Panc1 (cell line): ENCODE results near the gene GRAMD1A.

ENCODE experiments used
- CTCF ChIP-seq: fragments of 450-650 bp; IDR thresholded peaks from 2 replicates; pipeline ENCODE4 v1.5.1; 2017; ENCODE audit warnings: mild to moderate bottlenecking
- POLR2AphosphoS5 ChIP-seq: IDR thresholded peaks from 2 replicates; pipeline ENCODE4 v1.6.1; 2012; ENCODE audit warnings: mild to moderate bottlenecking, low read depth, low read length, moderate library complexity
- REST ChIP-seq, 2 experiments: IDR thresholded peaks; 2 replicates each; pipeline ENCODE4 v1.6.1; 2011 to 2012; ENCODE audit warnings: low read depth in 2 of 2, control low read depth in 1 of 2, low read length in 1 of 2, mild to moderate bottlenecking in 1 of 2, moderate library complexity in 1 of 2; ENCODE audit not compliant: insufficient read depth in 1 of 2
- SIN3A ChIP-seq: IDR thresholded peaks from 2 replicates; pipeline ENCODE4 v1.6.1; 2012; ENCODE audit warnings: low read depth, mild to moderate bottlenecking, low read length, moderate library complexity, borderline replicate concordance; ENCODE audit not compliant: insufficient read depth

- TF ChIP-seq CTCF: no peak
- no peak for TF ChIP-seq SIN3A
- TF ChIP-seq REST (IDR thresholded peaks at IDR 0.05; ENCODE audit: insufficient read depth in 1 of 2, low read depth in 2 of 2, low read length in 1 of 2): no peak
- no peak for TF ChIP-seq POLR2AphosphoS5
Observed at GRCh38 chr19:34957830-34958751, 42.0 kb upstream of the GRAMD1A start.
